Measurements from ENCODE around the gene ARMH2.
"Not testable (repeated sequence)": the region's sequence is repeated elsewhere in the genome, so short reads cannot be mapped to it uniquely, and the experiment has no call there.

ARMH2 gene

GRCh38 chr6:24761851-24762250, 36.9 kb downstream of the ARMH2 start:
- no peak for DNase-seq

- DNase-seq, result no peak
Observed at GRCh38 chr6:24761193-24761835, 37.4 kb downstream of the ARMH2 start.

GRCh38 chr6:24760210-24760609, 38.5 kb downstream of the ARMH2 start:
- no peak for DNase-seq

- no peak for DNase-seq
Observed at GRCh38 chr6:24759718-24760117, 39.0 kb downstream of the ARMH2 start.

GRCh38 chr6:24757611-24758010, 41.1 kb downstream of the ARMH2 start:
- DNase-seq, result no peak

- DNase-seq, result no peak
Observed at GRCh38 chr6:24755279-24755678, 43.4 kb downstream of the ARMH2 start.

- DNase-seq, result not testable (repeated sequence)
Observed at GRCh38 chr6:24754378-24754777, 44.3 kb downstream of the ARMH2 start.

- DNase-seq, result no peak
Observed at GRCh38 chr6:24753545-24753944, 45.2 kb downstream of the ARMH2 start.

- no peak for DNase-seq
Observed at GRCh38 chr6:24752917-24753492, 45.7 kb downstream of the ARMH2 start.

- no peak for DNase-seq
Observed at GRCh38 chr6:24752503-24752902, 46.2 kb downstream of the ARMH2 start.

- DNase-seq, result not testable (repeated sequence)
Observed at GRCh38 chr6:24750878-24751277, 47.8 kb downstream of the ARMH2 start.

- no peak for DNase-seq
Observed at GRCh38 chr6:24749297-24749696, 49.4 kb downstream of the ARMH2 start.

Measured in cerebellar nuclear complex (tissue), 1 donor.